Psoas muscle (tissue), 8 donors: ENCODE data around the gene SPECC1. TPM values are rescaled to one million over a fixed set of nuclear protein-coding genes. Genes with fewer than 3 reads are reported as not detected.

Experiments
- ATAC-seq, 4 donors: fragments of 200-7000 bp; cut with Tn5 transposase; one replicate each; pipeline ENCODE4 v1.9.1; 2020; ENCODE audit warnings: moderate library complexity in 3 of 4, mild to moderate bottlenecking in 2 of 4
- DNase-seq, 2 donors: peaks; one replicate each; pipeline ENCODE4 v3.0.0-alpha.2; 2020
- H3K27ac ChIP-seq: fragments of 200-600 bp; one replicate; pipeline ENCODE4 v1.8.0; 2022
- H3K27me3 ChIP-seq, 3 donors: fragments of 200-600 bp in 1 of 3; one replicate each; pipeline versions ENCODE4 v1.6.1 to v1.8.0; 2013 to 2022; ENCODE audit warnings: low read length in 2 of 3, mild to moderate bottlenecking in 2 of 3, moderate library complexity in 1 of 3; ENCODE audit not compliant: insufficient read depth in 3 of 3
- H3K36me3 ChIP-seq, 2 donors: fragments of 200-600 bp in 1 of 2; one replicate each; pipeline versions ENCODE4 v1.6.1 to v1.8.0; 2013 to 2022; ENCODE audit warnings: low read depth in 1 of 2, mild to moderate bottlenecking in 1 of 2, moderate library complexity in 1 of 2; ENCODE audit not compliant: insufficient read depth in 1 of 2
- H3K4me1 ChIP-seq: fragments of 200-600 bp; one replicate; pipeline ENCODE4 v1.8.0; 2022
- H3K4me3 ChIP-seq: fragments of 200-600 bp; one replicate; pipeline ENCODE4 v1.8.0; 2022; ENCODE audit warnings: mild to moderate bottlenecking
- H3K9me3 ChIP-seq: fragments of 200-600 bp; one replicate; pipeline ENCODE4 v1.8.0; 2022
- CTCF ChIP-seq: fragments of 200-600 bp; IDR thresholded peaks from one replicate; pipeline ENCODE4 v1.8.0; 2022; ENCODE audit warnings: antibody characterized with exemption
- WGBS, 3 donors: extraction: QIAGEN DNeasy Blood & Tissue Kit; methylation state at CpG; one replicate each; pipeline versions ENCODE4 v1.1.6 to v1.1.7; 2013; 5-methylcytosine and 5-hydroxymethylcytosine counted together
- intact Hi-C, 2 donors: fragments of 100-400 bp; cut with DNase I; formaldehyde crosslinking; loops; one replicate each; pipeline versions ENCODE4 v1.11.0 to v1.14.2; 2022
- polyA plus RNA-seq, 3 donors: library from polyadenylated mRNA; stranded (reverse); fragments of 200-250 nt; gene quantifications; one replicate each; pipeline ENCODE4 v1.2.3, GENCODE V29; 2013
- total RNA-seq, 4 donors: library from RNA; stranded (reverse); fragmentation: NEBNext Ultra II Directional in 2 of 4; extraction: Animal tissue kit (Norgen Biotek cat#: 25700) in 2 of 4; gene quantifications; one replicate each; pipeline versions ENCODE4 v1.2.1 to v1.2.4, GENCODE V29; 2021 to 2023
- donor health status: healthy with polysubstance abuse.
- donor health status: DM: no; HTN: no; CAD: no; lungs with moderate emphysema.
- donor health status: Bipolar disorder and iron deficiency.
- donor health status: healthy.
- donor health status: DM: yes; HTN: yes; CAD: no.
- donor health status: DM: no; HTN: no; CAD: no.
- donor health status: DM: no; HTN: no; CAD: no.
- donor health status: DM: yes; HTN: yes; CAD: no.

The SPECC1 gene
- total and polyA plus RNA-seq, 7 donors = 2.0 to 11.3 (median 4.7) TPM

GRCh38 chr17:20080513-20080912 is 71.4 kb downstream of the SPECC1 start:
- Histone ChIP-seq H3K4me3 (no peak overlapping the region), H3K27me3 (no peaks in the 10 kb centered on the region), H3K9me3 (no peaks in the 10 kb centered on the region), H3K4me1 (no peaks in the 10 kb centered on the region), H3K27ac (no peak overlapping the region), H3K36me3 (no peaks in the 10 kb centered on the region)
- no peak for DNase-seq
- 87 to 89% (median 87%) methylated on average over 10 of the region's 10 CpGs for WGBS, 3 donors
- intact Hi-C loops = no loop called here
- TF ChIP-seq CTCF = no peak
- no peak for ATAC-seq

DNA sequence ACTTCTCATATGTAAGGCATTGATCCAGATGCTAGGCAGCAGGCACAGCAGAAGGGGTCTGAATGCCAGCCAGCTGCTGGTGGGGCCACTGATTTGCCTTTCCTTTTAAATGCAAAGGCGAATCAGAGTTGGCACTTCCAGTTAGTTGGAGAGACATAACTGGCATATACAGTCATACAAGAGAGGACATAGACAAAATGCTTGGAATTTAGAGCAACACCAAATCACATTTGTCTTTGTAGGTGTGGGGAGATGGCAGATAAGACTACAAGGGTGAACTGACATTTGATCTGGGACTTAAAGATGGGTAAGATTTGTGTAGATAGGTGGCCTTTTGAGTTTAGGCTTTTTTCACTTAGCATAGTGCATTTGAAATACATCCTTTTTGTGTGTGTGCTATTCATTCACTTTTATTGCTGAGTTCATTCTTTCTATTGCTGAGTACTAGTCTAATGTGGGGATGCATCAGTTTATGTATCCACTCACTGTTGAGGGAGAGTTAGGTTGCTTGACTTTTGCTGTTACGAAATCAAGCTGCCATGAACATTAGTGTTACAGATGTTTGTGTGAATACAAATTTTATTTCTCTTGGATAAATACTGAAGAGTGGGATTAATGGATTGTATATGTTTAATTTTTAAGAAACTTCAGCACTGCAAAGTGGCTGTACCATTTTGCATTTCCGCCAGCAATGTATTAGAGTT is 74.1 kb downstream of the SPECC1 start:
- no peak for TF ChIP-seq CTCF
- Histone ChIP-seq H3K27ac (no peak overlapping the region), H3K9me3 (no peaks in the 10 kb centered on the region), H3K4me3 (no peak overlapping the region), H3K36me3 (no peaks in the 10 kb centered on the region), H3K4me1 (no peaks in the 10 kb centered on the region), H3K27me3 (no peaks in the 10 kb centered on the region)
- WGBS, 3 donors = 90 to 93% (median 90%) methylated on average over 3 of the region's 3 CpGs
- DNase-seq (no peak), ATAC-seq (no peak)
- intact Hi-C loops = no loop called here

DNA sequence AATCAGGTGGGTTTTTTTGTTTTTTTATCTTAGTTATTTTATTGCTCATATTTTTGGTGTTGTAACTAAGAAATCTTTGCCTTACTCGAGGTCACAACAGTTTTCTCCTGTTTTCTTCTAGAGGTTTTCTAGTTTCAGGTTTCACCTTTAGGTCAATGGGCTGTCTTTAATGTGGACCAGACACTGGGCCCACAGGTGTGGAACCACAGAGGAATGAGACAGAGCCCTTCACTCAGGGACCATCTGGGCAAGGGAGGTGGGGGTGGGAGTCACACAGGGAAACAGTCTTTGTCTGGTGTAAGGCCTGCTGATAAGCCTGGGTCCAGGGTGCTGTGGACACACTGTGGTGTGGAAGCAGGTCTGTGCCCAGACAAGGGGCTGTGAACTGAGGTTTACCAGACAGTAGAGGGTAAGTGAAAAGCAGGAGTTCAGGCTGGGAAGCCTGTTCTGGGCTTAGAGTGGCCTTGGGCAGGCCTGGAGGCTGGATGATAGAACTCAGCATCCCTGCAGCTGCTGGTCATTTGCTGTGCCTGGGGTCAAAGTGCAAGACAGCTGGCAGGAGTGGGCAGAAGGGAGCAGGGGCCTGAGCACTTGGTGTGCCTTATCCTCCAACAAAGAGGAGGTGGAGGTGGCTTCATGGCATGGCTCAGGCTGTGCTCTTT is 75.6 kb downstream of the SPECC1 start:
- H3K36me3 ChIP-seq = no peaks in the 10 kb centered on the region
- WGBS, 3 donors = 72 to 90% (median 81%) methylated on average over 1 of the region's 1 CpG
- intact Hi-C loops = no loop called here
- H3K9me3 ChIP-seq = no peaks in the 10 kb centered on the region
- no peak overlapping the region for H3K27ac ChIP-seq
- no peaks in the 10 kb centered on the region for H3K27me3 ChIP-seq
- TF ChIP-seq CTCF = no peak
- no peak overlapping the region for H3K4me3 ChIP-seq
- no peak for ATAC-seq
- DNase-seq = no peak
- no peaks in the 10 kb centered on the region for H3K4me1 ChIP-seq

DNA sequence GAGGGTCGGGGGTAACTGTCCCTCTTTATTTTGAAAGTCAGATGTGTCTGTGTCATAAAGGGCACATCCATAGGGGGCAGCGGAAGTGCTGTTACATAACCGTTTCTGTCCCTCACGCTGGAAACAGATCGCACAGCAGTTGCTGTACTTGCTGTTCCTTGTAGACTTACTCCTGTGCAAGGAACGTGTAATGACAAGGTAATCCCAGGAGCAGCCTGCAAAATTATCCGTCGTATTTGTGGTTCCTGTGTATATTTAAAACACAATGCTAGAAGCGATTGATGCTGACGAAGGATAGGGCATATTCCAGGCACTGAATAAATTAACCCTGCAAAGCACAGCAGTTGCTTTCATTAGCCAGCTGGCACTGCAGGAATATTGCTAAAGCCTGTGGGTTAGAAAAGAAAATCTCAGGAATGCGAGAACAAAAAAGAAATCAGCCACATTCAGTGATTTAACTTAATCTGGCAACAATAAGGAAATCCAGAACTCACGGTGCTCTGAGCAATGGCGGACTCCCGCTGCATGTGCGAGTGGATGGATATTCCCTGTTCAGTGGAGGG is 76.2 kb downstream of the SPECC1 start:
- Histone ChIP-seq H3K4me1 (no peaks in the 10 kb centered on the region), H3K4me3 (no peak overlapping the region), H3K27me3 (no peaks in the 10 kb centered on the region), H3K27ac (peak overlapping the region; percentile 41), H3K9me3 (no peaks in the 10 kb centered on the region), H3K36me3 (no peaks in the 10 kb centered on the region)
- intact Hi-C loops = no loop called here
- ATAC-seq (no peak), DNase-seq (no peak)
- 40 to 57% (median 45%) methylated on average over 15 of the region's 15 CpGs for WGBS, 3 donors
- no peak for TF ChIP-seq CTCF
